NCI-H1930 (cell line): Measurements from ENCODE around the gene ENO2.
A peak's percentile ranks its signal among the peaks of the same experiment; 100 is the strongest.
"Not testable (repeated sequence)": the region's sequence is repeated elsewhere in the genome, so short reads cannot be mapped to it uniquely, and the experiment has no call there.

Experiments used
- DNase-seq, 2 experiments: peaks; one replicate each; lab custom pipeline; 2025; lab: John Stamatoyannopoulos, UW

ENO2 gene

GRCh38 chr12:6914246-6914946, at the start of gene ENO2:
ENO2 (plus strand) TSS chr12:6914580; CDS start chr12:6915833, 1,253 bp downstream.
- peak; percentile 49 to 69 for DNase-seq

GRCh38 chr12:6865307-6865706, 49.1 kb upstream of the ENO2 start:
- DNase-seq: not testable (repeated sequence)

GRCh38 chr12:6866163-6866919, 48.0 kb upstream of the ENO2 start:
- DNase-seq: no peak

GRCh38 chr12:6866920-6867412, 47.4 kb upstream of the ENO2 start:
- no peak for DNase-seq

- peak; percentile 69 to 79 for DNase-seq
Observed at GRCh38 chr12:6867413-6868210, 46.8 kb upstream of the ENO2 start, which contains the start of gene TPI1. TPI1 (plus strand) TSS chr12:6867531; CDS start chr12:6867567, 36 bp downstream.

- DNase-seq: no peak
Observed at GRCh38 chr12:6868211-6869048, 46.0 kb upstream of the ENO2 start.

GRCh38 chr12:6869049-6870021, 45.0 kb upstream of the ENO2 start:
- DNase-seq: peak; percentile 74 to 87

- not testable (repeated sequence) for DNase-seq
Observed at GRCh38 chr12:6870304-6870703, 44.1 kb upstream of the ENO2 start.

GRCh38 chr12:6871052-6871957, 43.1 kb upstream of the ENO2 start:
- DNase-seq: no peak

GRCh38 chr12:6872073-6873048, 42.0 kb upstream of the ENO2 start:
- DNase-seq: peak; percentile 72 to 85

GRCh38 chr12:6873094-6874014, 41.0 kb upstream of the ENO2 start, which contains the start of gene SPSB2:
SPSB2 (minus strand) TSS chr12:6873303; CDS start chr12:6872901, 402 bp downstream.
- DNase-seq: peak; percentile 96 to 98

- DNase-seq: not testable (repeated sequence)
Observed at GRCh38 chr12:6874015-6874368, 40.4 kb upstream of the ENO2 start.

GRCh38 chr12:6879824-6880223, 34.6 kb upstream of the ENO2 start:
- not testable (repeated sequence) for DNase-seq

GRCh38 chr12:6883252-6883651, 31.1 kb upstream of the ENO2 start:
- no peak for DNase-seq

GRCh38 chr12:6883683-6884082, 30.7 kb upstream of the ENO2 start:
- no peak for DNase-seq

GRCh38 chr12:6884539-6884938, 29.8 kb upstream of the ENO2 start:
- DNase-seq: no peak
